ENCODE data around the gene SH3GL3. TPM values are rescaled to one million over a fixed set of nuclear protein-coding genes. Genes with fewer than 3 reads are reported as not detected.

Gene SH3GL3
- total and polyA plus RNA-seq, 2 of the 8 experiments (the other 6 are each of a cell fraction or from before 2014, with no cell fraction given), result 14.1 to 19.1 TPM

- Histone ChIP-seq H3K9me3 (ENCODE audit: insufficient read depth in 2 of 2, low read depth in 1 of 2, low read length in 1 of 2) (no peaks in the 10 kb centered on the region), H3K79me2 (ENCODE audit: control insufficient read depth in 1 of 2, insufficient read depth in 2 of 2, low read length in 2 of 2) (no peaks in the 10 kb centered on the region), H3K27ac (ENCODE audit: low read depth, low read length) (no peak overlapping the region), H3K36me3 (ENCODE audit: control insufficient read depth in 2 of 4, insufficient read depth in 4 of 4, low read length in 3 of 4) (no peaks in the 10 kb centered on the region), H2BK5ac (ENCODE audit: low read depth, low read length) (no peak overlapping the region), H3K79me1 (ENCODE audit: low read depth, low read length) (no peaks in the 10 kb centered on the region), H2BK15ac (ENCODE audit: low read length) (no peak overlapping the region), H3K23me2 (ENCODE audit: low read depth, low read length) (no peaks in the 10 kb centered on the region), H2BK20ac (ENCODE audit: low read length) (no peak overlapping the region), H3K56ac (replicated peaks; ENCODE audit: insufficient read length, low read depth, low read length) (no peak overlapping the region), H3K18ac (ENCODE audit: extremely low read depth, low read length) (no peak overlapping the region), H3K27me3 (replicated peaks in 1 of 4; ENCODE audit: control insufficient read depth in 3 of 4, extremely low read depth in 1 of 4, insufficient read depth in 3 of 4, low read length in 3 of 4) (no peaks in the 10 kb centered on the region), H3K4me1 (replicated peaks in 1 of 4; ENCODE audit: control insufficient read depth in 3 of 4, insufficient read depth in 4 of 4, low read length in 3 of 4) (no peaks in the 10 kb centered on the region), H2AK5ac (ENCODE audit: low read depth, low read length) (no peak overlapping the region), H4K91ac (replicated peaks; ENCODE audit: insufficient read length, low read length) (no peak overlapping the region), H4K5ac (ENCODE audit: insufficient read length, low read depth, low read length) (no peak overlapping the region), H2AFZ (ENCODE audit: low read length) (no peak overlapping the region), H2BK12ac (ENCODE audit: low read depth, low read length) (no peak overlapping the region), H3K23ac (ENCODE audit: insufficient read length) (no peak overlapping the region), H3K4ac (replicated peaks; ENCODE audit: insufficient read length, low read depth, low read length) (no peak overlapping the region), H3K4me2 (ENCODE audit: insufficient read depth in 1 of 2, low read depth in 2 of 2, low read length in 2 of 2) (no peak overlapping the region), H2BK120ac (replicated peaks; ENCODE audit: low read depth, low read length) (no peak overlapping the region), H4K20me1 (replicated peaks in 1 of 2; ENCODE audit: control insufficient read depth in 1 of 2, insufficient read depth in 2 of 2, low read length in 2 of 2) (peaks cover 0 to 3% of the 10 kb centered on the region in 2 experiments), H3K9ac (replicated peaks in 1 of 4; ENCODE audit: extremely low read depth in 1 of 4, low read depth in 3 of 4, low read length in 3 of 4) (no peak overlapping the region), H3K4me3 (ENCODE audit: extremely low read depth in 1 of 4, insufficient read depth in 2 of 4, low read depth in 3 of 4, low read length in 4 of 4) (no peak overlapping the region), H4K8ac (ENCODE audit: extremely low read depth, insufficient read depth, low read length) (no peak overlapping the region), H3K14ac (ENCODE audit: insufficient read length) (no peak overlapping the region)
- POLR2A ChIA-PET (ENCODE audit: partially characterized antibody), result interaction anchor here (0.8 kb wide), 1 partner anchor 119 kb away, joined by 3 read pairs; the partner anchor contains the start of gene SH3GL3
- CTCF ChIA-PET (ENCODE audit: partially characterized antibody), result interaction anchor here (0.9 to 15.4 kb wide), 28 partner anchors 9 to 469 kb away, joined by 3 to 245 read pairs (median 4); no protein-coding TSS in a partner anchor
- FAIRE-seq, result peak; percentile 32
- DNase-seq (ENCODE audit: low read depth in 1 of 2, low spot score in 2 of 2), result no peak
- 52% methylated on average over 4 of the region's 4 CpGs; no CpG with 5 or more reads in 1 of the 2 experiments for WGBS, 2 experiments (ENCODE audit: extremely low coverage in 1 of 2, insufficient coverage in 1 of 2, insufficient read length in 1 of 2, insufficient replicate concordance in 2 of 2, low coverage in 1 of 2, low lambda C conversion rate in 2 of 2, missing lambda C conversion rate in 1 of 2)
- TF ChIP-seq HDAC2 (IDR thresholded peaks at IDR 0.05; ENCODE audit: borderline replicate concordance in 1 of 2, low read depth in 2 of 2, low read length in 2 of 2) (no peak), JUND (IDR thresholded peaks at IDR 0.05; ENCODE audit: low read length) (no peak), RXRA (IDR thresholded peaks at IDR 0.05; ENCODE audit: insufficient read depth, low read depth, low read length) (no peak), POLR2AphosphoS5 (IDR thresholded peaks at IDR 0.05; ENCODE audit: low read depth, low read length) (no peak), BACH1 (IDR thresholded peaks at IDR 0.05; ENCODE audit: low read length) (no peak), RAD21 (IDR thresholded peaks at IDR 0.05 in 1 of 2, conservative IDR thresholded peaks at IDR 0.05 in 1 of 2; ENCODE audit: low read depth in 2 of 2, low read length in 2 of 2) (peak; percentile 61 to 69), E2F6 (IDR thresholded peaks at IDR 0.05) (no peak), TAF1 (IDR thresholded peaks at IDR 0.05; ENCODE audit: low read depth, low read length) (no peak)
- TF ChIP-seq, protein P1, sequence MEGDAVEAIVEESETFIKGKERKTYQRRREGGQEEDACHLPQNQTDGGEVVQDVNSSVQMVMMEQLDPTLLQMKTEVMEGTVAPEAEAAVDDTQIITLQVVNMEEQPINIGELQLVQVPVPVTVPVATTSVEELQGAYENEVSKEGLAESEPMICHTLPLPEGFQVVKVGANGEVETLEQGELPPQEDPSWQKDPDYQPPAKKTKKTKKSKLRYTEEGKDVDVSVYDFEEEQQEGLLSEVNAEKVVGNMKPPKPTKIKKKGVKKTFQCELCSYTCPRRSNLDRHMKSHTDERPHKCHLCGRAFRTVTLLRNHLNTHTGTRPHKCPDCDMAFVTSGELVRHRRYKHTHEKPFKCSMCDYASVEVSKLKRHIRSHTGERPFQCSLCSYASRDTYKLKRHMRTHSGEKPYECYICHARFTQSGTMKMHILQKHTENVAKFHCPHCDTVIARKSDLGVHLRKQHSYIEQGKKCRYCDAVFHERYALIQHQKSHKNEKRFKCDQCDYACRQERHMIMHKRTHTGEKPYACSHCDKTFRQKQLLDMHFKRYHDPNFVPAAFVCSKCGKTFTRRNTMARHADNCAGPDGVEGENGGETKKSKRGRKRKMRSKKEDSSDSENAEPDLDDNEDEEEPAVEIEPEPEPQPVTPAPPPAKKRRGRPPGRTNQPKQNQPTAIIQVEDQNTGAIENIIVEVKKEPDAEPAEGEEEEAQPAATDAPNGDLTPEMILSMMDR (IDR thresholded peaks at IDR 0.05; ENCODE audit: control extremely low read depth in 1 of 3, insufficient read depth in 1 of 3, low read depth in 1 of 3, low read length in 3 of 3), result peak in 2 of 3 experiments; percentile 61 to 63; a peak in 3 of 4 replicates
Observed at GRCh38 chr15:83565553-83566159, 118.5 kb downstream of the SH3GL3 start.

Measured in H1 (cell line).